ENCODE results near the gene DICER1.
A peak's percentile ranks its signal among the peaks of the same experiment; 100 is the strongest.

Gene DICER1

DNA sequence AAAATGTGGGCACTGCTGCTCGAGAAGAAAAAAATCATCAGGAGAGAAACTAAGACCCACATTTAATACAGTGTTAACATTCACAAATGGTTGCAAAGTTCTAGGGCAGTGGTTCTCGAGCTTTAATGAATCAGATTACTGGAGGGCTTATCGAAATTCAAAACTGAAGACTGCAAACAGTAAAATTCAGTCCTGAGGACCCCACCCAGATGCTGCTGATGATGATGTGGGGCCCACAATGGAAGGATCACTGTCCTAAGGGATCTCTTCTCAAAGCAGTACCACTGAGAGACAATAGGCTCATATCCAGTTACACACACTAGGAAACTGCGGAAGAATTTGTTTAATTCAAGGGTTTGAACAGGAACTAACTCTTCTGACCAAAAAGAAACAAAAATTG is 31.4 kb downstream of the DICER1 start:
- no peak for DNase-seq (ENCODE audit: low spot score)

DNA sequence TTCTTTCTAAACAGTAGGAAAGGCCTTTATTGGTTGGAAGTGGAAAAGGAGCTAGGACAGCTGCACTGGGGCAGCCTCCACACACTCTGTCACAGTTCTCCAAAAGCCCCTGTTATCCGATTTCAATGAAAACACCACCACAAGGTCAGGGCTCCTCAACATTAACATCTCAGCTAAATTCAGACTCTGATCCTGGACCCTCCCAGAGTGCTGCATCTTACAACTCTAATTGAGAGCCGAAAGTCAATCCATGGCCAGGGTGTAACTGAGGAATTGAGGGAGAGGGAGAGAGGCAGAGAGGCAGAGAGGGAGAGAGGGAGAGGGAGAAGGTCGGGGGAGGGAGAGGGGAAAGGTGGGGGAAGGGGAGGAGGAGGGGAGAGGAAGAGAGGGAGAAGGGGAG is 32.1 kb downstream of the DICER1 start:
- no peak for DNase-seq (ENCODE audit: low spot score)

DNA sequence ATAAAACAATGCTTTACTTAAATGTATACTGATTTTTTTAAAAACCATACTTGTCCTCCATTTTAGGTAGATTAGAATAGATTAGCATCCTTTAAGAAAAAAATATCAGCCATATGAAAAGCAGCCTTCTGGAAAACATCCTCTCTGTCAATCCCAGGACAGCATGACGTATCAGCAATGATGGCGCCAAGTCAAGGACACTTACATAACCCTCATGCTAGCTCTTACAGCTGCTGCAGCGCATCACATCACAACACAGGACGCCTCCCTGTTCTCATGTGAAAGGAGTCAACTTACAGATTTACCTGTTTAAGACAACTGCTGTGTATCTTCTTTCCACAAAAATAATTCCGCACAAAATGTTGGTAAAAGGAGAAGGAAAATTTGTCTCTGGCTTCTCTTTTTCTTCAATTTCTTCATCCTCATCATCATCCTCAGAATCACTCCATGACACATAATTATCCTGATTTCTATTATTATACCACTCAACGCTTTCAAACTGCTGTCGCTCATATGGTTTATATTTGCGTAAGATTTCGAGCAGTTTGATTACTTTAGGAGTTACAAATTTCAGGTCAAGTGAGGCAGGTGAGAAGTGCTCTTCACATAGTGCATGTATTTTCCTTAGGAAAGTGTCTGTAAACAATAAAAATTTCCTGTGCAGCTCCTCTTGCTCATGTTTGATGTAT is 33.3 kb downstream of the DICER1 start:
- no peak for DNase-seq (ENCODE audit: low spot score)

DNA sequence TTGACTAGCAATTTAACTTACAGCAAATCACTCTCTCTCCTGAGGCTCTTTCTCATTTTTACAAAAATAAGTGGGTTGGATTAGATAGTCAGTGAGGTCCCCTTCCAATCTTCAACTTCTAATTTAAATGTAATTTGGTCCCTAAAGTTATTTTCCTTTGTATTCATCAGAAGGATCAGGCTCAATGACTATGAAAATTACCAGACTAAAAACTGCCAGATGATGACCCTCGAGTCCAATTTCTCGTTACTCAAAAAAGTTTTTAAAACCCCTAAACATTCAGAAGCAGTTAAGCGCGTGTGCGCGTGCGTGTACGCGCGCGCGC is 34.7 kb downstream of the DICER1 start:
- no peak for DNase-seq (ENCODE audit: low spot score)

DNA sequence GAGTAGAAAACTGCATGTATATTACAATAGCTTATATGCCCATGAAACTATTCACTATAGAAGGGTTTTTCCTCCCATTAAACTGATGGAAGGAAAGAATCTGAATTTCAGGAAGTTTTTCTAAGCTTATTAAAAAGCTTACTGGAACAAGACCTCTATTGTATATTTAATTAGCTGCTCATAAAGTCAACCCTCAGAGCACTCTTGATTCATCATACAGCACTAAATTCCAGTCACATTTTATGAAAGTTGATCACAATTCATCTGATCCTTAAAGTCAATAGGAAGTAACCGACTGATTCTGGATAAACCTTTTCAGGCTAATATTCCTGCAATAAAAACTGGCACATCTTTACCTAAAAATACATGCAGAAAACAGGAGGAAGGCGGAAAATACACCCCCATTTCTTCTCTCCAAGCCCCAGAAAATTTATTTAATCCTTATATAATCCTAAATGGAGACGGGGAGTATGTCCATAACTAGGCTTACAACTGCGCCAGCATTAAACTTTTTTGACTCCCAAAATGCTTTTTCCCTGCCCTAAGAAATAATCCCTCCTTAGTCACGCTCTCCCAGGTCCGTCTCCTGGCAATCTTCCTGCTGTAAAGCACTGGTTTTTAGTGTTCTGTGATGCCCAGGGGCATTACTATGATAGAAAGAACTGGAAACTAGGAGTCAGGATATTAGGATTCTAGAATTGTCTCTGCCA is 35.3 kb downstream of the DICER1 start:
- no peak for DNase-seq (ENCODE audit: low spot score)

DNA sequence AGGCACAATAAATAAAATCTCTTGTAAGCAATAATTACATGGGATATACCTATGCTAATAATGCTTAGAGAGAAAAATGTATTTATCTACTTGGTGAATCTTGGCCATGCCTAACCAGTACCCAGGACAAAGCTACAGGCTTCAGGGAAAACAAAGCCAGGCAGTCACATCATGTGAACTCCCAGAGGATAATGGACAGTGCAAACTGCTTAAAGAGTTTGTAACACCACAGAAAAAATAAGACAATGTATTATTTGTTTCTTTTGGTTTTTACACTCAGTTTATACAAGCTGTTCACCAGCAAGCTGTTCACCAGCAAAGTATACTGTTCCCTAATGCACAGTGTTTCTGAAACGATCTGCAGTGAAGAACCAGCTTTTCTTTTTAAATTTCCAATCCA is 38.0 kb downstream of the DICER1 start:
- no peak for DNase-seq (ENCODE audit: low spot score)

DNA sequence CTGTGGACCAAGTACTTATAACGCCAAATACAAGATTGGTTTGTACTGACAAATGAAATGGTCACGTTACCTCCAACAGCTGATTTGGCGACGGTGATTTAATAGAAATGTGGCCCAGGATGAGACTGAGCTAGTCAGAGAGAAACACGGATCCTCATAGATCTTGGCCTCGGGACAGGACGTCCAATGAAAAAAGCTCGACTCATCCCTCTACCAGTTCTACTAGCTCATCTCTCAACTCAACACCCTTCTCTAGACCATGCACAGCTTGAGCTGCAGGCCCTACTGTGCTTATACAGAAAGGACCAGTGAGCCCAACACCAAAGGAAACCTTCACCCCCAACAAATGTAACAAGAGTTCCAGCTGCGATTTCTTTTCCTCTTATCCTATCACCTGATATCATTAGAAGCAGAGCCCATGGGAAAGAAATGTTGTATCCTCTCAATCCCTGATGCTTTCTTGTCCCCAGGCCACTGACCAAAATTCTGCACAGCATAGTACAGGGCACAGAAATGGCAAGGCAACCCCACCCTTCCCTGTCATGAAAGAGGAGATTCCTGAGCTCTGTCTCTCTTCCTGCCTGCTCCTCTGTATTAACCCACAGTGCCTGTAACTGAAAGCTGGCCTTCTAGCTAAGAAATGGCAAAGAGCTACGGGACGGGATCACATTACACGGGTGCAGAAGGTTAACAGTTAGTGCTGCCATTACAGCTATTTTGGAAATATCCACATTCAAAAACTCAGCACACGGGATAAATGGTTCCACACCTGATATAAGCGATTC is 39.2 kb downstream of the DICER1 start:
- no peak for DNase-seq (ENCODE audit: low spot score)

DNA sequence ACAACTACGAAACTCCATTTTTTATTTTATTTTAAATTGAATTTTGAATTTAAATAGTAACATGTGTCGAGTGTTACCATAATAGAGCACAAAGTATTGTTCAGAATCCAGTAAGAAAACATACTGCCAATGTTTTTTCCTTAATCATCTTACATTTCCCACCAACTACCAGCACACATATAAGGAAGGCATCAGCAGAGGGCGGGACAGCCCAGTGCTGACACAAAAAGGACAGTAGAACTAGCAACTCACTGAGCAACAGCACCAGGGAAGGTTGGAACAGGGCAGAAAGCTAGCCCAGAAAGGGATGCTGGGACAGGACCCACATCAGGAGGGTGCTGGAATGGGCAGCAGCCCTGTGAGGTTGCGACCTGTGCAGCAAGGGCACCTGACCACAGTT is 43.9 kb downstream of the DICER1 start:
- DNase-seq (ENCODE audit: low spot score) = no peak

DNA sequence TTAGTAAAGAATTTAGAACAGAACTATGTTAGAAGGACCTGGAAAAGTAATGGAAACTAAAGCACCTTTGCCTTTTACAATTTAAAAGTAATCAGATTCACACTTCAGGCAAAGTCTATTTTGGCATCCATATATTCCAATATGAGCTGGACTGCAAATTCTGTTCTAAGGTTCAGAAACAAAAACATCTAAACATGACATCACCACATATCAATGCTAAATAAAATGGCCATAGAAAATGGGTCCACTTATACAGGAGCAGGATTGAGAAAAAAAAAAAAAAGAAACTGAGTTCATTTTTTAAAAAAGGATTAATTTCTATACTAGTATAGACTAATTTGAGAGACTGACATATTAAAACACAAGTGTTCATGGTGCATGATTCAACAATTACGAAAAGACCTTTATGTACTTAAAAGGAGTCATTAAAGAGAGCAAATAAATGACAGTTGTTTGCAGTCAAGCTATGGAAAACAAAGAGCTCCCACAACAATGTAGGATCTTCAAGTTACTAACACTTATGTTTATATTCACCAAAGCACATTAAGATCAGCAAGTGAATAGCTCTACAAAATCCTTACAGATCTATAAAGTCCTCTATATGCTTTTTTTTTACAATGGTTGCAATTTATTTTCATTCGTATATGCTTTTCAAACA is 45.7 kb downstream of the DICER1 start:
- no peak for DNase-seq (ENCODE audit: low spot score)

DNA sequence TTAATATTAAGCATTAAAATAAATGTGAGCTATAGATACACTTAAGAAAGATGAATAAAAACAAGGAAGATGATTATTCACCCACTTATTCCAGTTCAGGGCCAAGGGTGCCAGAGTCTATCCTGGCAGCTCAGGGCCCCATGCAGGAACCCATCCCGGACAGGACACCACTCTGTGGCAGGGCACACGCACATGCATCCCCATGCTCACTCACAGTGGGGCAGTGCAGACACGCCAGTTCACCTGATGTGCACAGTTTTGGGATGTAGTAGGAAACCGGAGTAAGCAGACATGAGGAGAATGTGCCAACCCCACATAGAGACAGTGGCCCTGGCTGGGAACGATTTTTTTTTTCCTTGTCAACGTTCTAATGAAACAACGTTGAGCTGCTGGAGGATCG is 47.2 kb downstream of the DICER1 start:
- no peak for DNase-seq (ENCODE audit: low spot score)

DNA sequence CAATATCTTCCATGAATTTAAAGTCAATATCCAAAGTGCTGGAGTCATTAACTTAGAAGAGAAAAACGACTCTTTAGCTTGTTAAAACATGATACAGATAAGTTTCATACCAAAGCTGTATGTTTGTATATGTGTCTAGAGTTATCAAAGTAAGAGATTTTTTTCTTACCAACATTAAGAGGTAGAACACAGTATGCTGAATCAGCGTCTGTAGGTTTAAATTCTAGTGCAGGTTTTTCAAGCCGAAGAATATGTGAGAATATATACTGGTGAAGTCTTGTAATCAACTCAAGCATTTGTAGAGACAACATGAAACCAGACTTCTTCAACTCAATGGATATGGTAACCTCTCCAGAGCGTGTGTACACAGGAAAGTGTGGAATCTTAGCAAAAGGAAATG is 49.6 kb downstream of the DICER1 start:
- DNase-seq (ENCODE audit: low spot score) = no peak

DNA sequence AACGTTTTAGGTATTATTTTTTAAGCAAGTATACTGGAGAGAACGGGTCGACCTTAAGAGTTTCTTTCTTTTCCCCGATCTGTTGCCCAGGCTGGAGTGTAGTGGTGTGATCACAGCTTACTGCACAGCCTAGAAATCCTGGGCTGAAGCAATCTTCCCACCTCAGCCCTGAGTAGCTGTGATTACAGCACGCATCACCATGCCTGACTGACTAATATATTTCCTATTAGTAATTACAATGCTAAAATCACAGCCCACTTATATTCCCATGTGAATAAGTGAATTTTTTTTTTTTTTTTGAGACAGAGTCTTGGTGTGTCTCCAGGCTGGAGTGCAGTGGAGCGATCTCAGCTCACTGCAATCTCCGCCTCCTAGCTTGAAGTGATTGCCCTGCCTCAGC is 50.4 kb downstream of the DICER1 start:
- DNase-seq (ENCODE audit: low spot score) = no peak

DNA sequence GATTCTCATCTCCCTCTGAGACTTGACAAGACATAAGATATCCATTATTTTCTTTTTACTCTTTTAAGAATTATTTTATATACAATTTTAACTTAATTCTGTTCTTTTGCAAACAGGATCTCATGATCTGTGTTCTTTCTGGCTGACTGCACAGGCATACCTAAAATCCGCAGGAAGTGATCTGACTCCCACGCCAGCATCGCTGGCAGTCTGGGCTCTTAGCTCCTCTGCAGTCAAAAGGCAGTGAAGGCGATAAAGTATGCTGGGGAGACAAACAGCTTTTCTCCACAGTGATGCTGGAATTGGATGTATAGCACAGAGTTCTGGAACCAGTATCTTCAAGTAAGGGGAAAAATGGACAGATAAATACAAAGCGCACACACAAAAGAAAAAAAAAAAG is 52.4 kb downstream of the DICER1 start:
- no peak for DNase-seq (ENCODE audit: low spot score)

DNA sequence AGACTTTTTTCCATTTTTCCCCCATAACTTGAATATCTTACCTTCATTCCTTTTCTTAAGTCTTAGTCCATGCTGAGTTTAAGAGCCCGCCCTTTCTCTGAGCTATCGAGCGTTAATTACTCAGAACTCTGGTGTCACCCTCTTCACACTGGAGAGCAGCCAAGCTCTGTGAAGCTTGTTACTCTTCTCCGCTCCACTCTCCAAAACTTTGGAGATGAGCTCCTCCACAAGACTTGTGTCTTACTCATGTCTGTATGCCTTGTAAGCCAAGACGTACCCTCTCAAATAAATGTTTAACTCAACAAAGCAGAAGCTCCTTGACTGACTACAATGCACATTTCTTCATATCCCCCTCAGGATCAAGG is 54.7 kb downstream of the DICER1 start:
- DNase-seq (ENCODE audit: low spot score) = no peak

DNA sequence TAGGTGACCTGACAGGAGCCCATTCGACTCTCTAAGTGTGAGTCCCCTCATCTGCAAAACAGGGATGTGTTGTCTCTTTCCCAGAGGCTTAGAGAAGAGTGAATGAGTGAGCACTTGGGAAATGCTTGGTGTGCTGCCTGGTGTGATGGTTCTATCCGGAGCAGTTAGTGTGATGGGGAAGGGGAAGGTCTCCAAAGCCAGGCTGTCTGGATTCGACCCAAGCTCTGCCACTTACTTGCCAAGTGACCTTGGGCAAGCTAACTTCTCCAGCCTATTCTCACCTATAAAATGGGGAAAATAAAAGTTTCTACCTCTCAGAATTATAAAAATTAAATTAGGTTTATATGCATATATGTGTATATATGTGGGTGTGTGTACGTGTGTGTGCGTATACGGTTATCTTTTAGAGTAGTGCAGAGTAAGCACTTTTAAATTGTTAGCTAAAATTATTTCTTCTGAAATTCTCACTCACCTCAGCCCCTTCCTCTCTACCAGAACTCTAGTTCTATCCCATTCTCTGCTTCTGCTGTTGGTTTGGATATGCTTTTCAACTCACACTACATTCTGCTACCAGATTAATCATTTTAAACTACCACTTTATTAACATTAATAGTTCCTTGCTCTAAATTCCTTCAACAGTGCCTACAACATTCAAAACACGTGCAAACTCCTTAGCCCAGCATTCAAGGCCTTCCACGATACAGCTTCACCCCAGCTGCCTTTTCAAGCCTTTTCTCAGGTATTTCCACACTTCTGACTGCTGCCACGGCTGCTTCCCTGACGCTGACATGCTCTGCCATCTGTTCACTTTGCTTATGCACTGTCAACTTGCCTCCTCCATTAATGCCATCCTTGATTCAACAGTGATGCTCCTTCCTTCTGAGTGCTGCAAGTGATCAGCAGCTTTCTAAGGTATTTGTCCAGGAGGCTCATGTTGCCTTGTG is 55.3 kb downstream of the DICER1 start:
- DNase-seq (ENCODE audit: low spot score) = no peak

DNA sequence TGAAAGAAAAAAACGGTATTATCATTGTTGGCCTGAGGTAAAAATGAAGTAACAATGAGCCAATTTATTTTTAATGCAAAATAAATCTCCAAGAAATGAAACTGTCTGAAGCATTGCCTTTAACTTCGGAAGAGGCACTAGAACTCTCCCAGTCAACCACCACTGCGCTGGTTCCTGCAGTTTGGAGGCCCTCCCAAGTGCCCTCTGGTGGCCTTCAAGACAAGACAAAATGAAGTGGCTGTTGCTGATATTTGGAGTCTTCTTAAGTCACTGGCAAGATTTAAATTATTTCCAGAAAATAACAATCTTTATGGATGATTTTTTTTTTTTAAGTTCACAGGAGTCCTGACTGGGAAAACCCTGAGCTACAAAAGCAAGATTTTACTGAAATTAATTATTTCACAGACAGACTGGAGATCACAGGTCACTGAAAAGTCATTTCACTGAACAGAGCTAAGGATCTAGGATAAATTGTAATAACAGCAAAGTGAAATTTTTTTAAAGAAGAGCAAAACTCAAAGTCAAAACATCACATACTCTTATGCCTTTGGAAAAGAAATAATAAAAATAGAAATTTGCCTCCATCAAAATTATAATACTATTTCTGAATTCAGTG is 58.2 kb downstream of the DICER1 start:
- DNase-seq (ENCODE audit: low spot score) = peak; percentile 64

DNA sequence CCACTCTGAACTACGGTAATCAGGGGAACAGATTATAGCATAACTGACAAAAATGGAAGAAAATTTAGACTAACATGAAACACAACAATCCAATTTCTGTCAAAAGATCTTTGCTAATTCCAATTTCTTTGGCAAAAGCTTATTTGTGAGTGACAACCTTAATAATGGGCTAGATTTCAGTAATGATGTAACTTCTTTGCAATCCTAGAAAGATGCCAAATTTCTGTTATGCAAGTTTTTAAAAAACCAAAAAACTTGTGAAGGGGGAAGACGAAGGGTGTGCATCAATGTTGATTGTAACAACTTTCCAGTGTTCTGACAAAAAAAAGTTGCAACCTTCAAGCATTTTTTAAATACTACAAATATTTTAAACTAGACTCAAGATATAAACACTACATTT is 59.9 kb downstream of the DICER1 start:
- DNase-seq (ENCODE audit: low spot score) = no peak

DNA sequence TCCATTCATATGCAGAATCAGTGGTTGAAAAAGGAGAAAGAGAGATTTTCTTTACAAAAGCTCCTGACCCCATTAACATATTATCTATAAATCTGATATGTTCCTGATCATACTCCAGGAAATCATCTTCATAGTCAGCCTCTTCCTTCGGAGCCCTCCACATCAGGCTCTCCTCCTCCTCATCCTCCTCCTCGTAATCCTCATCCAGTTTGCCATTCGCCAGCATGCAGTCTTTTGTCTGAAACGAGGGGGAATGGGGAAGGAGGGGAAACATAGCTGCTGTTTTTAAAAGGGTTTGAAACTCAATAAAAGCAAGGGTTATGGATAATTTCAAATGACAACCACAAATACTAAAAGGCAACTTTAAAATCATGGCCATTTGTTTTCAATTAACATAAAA is 60.9 kb downstream of the DICER1 start:
- DNase-seq (ENCODE audit: low spot score) = peak; percentile 25

DNA sequence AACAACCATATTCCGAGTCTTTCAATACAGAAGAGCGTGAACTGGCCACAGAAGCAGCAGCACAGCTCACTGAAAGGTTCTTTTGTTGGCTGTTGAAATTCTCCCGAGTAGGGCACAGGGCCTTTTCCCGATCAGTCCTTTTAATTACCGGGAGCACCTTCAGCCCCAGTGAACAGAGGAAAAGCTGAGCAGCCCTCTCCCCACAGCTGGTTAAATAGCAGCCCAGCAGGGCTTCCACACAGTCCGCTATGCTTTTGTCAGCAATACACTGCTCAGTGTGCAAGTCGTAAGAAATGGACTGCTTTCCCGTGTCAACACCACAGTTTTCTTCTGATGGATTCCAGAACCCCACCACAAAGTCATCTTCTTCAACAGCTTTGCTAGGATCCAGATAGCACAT is 61.3 kb downstream of the DICER1 start:
- DNase-seq (ENCODE audit: low spot score) = peak; percentile 68

DNA sequence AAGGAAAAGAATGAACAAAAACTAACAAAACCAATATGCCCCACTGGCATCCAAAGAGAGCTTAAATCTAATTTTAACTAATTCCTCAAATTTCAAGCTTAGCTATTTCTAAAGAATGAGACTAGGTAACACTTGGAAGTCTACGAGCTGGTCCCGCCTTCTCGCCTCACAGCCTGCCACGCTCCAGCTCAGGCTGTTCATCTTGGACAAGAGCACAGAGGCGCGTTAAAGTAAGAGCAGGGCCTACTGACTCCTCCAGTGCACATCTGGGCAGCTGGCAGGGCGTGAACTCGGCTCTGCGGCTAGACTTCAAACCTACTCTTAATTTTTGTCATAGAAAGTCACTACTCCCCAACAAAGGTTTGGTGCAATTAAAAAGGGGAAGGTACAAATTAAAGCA is 64.6 kb downstream of the DICER1 start:
- no peak for DNase-seq (ENCODE audit: low spot score)

DNA sequence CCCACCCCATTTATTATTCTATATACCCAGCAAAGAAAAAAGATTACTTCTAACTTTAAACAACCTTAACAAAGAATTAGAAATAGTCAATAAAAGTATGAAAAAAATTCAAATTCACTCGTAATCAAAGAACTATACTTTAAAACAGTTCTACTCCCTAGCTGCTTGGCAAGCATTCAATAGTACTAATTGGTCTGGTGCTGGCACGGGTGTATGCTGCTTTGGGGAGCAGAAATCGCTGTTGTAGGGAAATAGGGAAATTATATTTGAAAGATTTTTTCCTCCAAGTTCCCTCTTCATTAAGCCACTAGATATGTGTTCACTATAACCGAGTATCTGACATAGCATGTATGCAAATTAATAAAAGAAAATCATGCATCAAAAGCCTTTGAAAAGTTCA is 65.7 kb downstream of the DICER1 start:
- no peak for DNase-seq (ENCODE audit: low spot score)
